ENCODE measurements around the gene WDR54. TPM values are rescaled to one million over a fixed set of nuclear protein-coding genes. Genes with fewer than 3 reads are reported as not detected.

The WDR54 gene
- total RNA-seq, 1 donor from 2014 or later: 11.2 TPM

- DNase-seq (ENCODE audit: low spot score): no peak
- H3K27ac Mint-ChIP-seq (ENCODE audit: unreplicated experiment): no peak overlapping the region
Observed at GRCh38 chr2:74414881-74415761, 6.4 kb upstream of the WDR54 start.

DNA sequence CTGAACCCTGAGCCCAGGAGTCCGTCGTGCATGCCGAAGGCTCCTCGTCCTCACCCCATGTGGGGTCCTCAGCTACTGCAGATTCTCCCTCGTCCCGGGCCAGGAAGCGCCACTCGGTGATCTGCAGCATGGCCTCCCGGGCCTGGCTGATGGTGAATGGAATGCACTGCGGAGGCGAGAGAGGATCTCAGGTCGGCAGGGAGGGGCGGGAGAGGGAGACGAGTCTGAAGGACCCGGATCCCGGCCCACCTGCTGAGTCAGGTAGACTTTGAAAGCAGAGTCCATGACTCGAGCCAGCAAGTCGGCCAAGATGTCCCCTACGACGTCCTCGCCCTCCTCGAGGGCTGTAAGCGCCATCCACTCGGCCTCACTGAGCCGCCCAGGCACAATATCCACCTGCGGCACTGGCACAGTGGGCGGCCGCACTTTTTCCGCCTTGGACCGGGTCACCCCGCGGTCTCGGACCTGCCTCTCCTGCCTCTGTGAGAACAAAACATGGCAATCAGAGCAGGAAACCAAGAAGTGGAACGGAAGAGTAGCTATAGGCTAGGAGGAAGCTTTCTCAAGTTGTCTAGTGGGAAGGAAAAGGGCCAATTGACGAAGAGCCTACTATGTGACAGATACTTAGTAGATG is 5.7 kb upstream of the WDR54 start:
- Mint-ChIP-seq H3K4me1 (ENCODE audit: low read depth) (peaks cover under 1% of the 10 kb centered on the region), H3K4me3 (ENCODE audit: unreplicated experiment) (no peak overlapping the region)
- DNase-seq (ENCODE audit: low spot score): no peak

More at GRCh38 chr2:74414881-74415761, 6.4 kb upstream of the WDR54 start:
- peaks cover 5% of the 10 kb centered on the region for H3K27me3 Mint-ChIP-seq (ENCODE audit: low read depth)
- H3K4me1 Mint-ChIP-seq (ENCODE audit: low read depth): no peaks in the 10 kb centered on the region
- no peaks in the 10 kb centered on the region for H3K9me3 Mint-ChIP-seq (ENCODE audit: low read depth)
- no peaks in the 10 kb centered on the region for H3K36me3 Mint-ChIP-seq (ENCODE audit: low read depth)
- no peak overlapping the region for H3K4me3 Mint-ChIP-seq (ENCODE audit: unreplicated experiment)
- no peak for TF ChIP-seq CTCF (IDR thresholded peaks at IDR 0.05)

GRCh38 chr2:74416778-74417177 is 4.8 kb upstream of the WDR54 start:
- Mint-ChIP-seq H3K27me3 (ENCODE audit: low read depth) (peaks cover 3% of the 10 kb centered on the region), H3K9me3 (ENCODE audit: low read depth) (no peaks in the 10 kb centered on the region), H3K27ac (ENCODE audit: unreplicated experiment) (no peak overlapping the region), H3K36me3 (ENCODE audit: low read depth) (no peaks in the 10 kb centered on the region), H3K4me1 (ENCODE audit: low read depth) (peaks cover 5% of the 10 kb centered on the region), H3K4me3 (ENCODE audit: unreplicated experiment) (no peak overlapping the region)
- peak; percentile 43 for TF ChIP-seq CTCF (IDR thresholded peaks at IDR 0.05)
- no peak for DNase-seq (ENCODE audit: low spot score)

More for the DNA sequence above, 5.7 kb upstream of the WDR54 start:
- TF ChIP-seq CTCF (IDR thresholded peaks at IDR 0.05): no peak
- H3K27me3 Mint-ChIP-seq (ENCODE audit: low read depth): peaks cover 5% of the 10 kb centered on the region
- H3K27ac Mint-ChIP-seq (ENCODE audit: unreplicated experiment): no peak overlapping the region
- H3K36me3 Mint-ChIP-seq (ENCODE audit: low read depth): no peaks in the 10 kb centered on the region
- no peaks in the 10 kb centered on the region for H3K9me3 Mint-ChIP-seq (ENCODE audit: low read depth)

- TF ChIP-seq CTCF (IDR thresholded peaks at IDR 0.05): no peak
- H3K27ac Mint-ChIP-seq (ENCODE audit: unreplicated experiment): no peak overlapping the region
- H3K4me1 Mint-ChIP-seq (ENCODE audit: low read depth): peaks cover 9% of the 10 kb centered on the region
- H3K4me3 Mint-ChIP-seq (ENCODE audit: unreplicated experiment): no peak overlapping the region
- peaks cover 3% of the 10 kb centered on the region for H3K27me3 Mint-ChIP-seq (ENCODE audit: low read depth)
- DNase-seq (ENCODE audit: low spot score): no peak
- H3K9me3 Mint-ChIP-seq (ENCODE audit: low read depth): no peaks in the 10 kb centered on the region
- no peaks in the 10 kb centered on the region for H3K36me3 Mint-ChIP-seq (ENCODE audit: low read depth)
Observed at GRCh38 chr2:74417197-74417596, 4.3 kb upstream of the WDR54 start.

DNA sequence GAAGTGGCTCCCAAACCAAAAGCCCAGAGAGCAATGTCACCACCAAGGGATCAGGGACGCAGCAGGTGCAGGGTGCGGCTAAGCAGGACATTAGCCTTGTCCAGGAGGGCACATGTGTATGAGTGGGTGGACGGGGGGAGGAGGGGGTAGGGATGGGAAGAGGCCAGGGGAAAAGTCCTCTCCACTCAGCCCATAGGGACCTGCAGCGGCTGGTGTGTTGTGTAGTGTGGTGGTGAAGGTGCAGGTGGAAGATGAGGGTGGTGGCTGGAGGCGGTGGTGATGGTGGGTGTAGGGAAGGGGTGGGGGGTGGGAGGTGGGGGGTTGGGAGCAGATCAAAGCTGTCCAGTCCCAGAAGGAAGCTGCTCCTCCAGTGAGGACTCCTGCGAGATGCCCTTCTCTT is 3.8 kb upstream of the WDR54 start:
- H3K4me1 Mint-ChIP-seq (ENCODE audit: low read depth): peaks cover 12% of the 10 kb centered on the region
- no peak overlapping the region for H3K4me3 Mint-ChIP-seq (ENCODE audit: unreplicated experiment)
- no peak for DNase-seq (ENCODE audit: low spot score)
- peaks cover 3% of the 10 kb centered on the region for H3K27me3 Mint-ChIP-seq (ENCODE audit: low read depth)
- H3K27ac Mint-ChIP-seq (ENCODE audit: unreplicated experiment): no peak overlapping the region
- H3K9me3 Mint-ChIP-seq (ENCODE audit: low read depth): no peaks in the 10 kb centered on the region
- H3K36me3 Mint-ChIP-seq (ENCODE audit: low read depth): no peaks in the 10 kb centered on the region
- no peak for TF ChIP-seq CTCF (IDR thresholded peaks at IDR 0.05)
